ENCODE measurements around the gene CIBAR2. TPM values are rescaled to one million over a fixed set of nuclear protein-coding genes. Genes with fewer than 3 reads are reported as not detected.
A peak's percentile ranks its signal among the peaks of the same experiment; 100 is the strongest.

CIBAR2 gene
- total and polyA plus RNA-seq, 8 donors = 0.29 to 10.9 (median 5.9) TPM

DNA sequence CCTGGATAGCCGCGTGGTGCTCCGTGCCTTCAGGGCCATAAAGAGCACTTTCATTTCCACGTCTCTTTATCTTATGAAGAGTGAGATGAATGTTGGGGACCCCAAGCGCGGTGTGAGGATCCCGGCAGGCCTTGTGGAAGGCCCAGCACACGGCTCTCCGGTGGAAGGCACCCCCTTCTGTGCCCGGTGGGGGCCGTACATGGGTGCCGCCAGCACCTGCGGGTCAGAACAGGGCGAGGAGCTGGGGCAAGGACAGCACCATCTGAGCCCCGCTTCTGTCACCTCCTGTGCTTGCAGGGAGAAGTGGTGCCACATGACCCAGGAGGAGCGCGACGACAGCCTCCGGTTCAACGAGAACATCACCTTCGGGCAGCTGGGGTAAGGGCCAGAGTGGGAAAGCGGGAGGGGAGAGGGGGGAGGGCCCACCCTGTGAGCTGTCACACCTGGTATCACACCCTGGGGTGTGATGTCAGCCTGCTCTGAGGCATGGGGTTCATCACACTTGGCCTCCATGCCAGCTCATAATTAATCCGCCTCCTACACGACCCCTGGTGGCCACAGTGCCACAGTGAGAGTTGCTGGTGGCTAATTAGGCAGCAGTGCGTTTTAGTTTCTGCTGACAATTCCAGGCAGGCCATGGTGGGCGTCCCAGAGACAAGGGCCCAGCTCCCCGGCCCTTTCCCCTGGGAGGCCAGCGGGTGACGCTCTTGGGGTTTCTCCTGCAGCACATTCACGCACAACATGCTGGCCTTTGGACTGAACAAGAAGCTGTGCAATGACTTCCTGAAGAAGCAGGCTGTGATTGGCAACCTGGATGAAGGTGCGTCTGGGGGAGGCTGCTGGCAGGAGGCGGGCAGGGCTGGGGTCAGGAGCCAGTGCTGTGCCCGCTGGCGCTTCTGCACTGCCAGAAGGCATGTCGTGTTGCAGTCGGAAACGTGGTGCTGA lies 25.7 kb downstream of the CIBAR2 start:
- DNase-seq = peak in 3 of 4 donors; percentile 51 to 81 (median 60)
- H3K4me3 ChIP-seq = no peak overlapping the region
- TF ChIP-seq CTCF (IDR thresholded peaks at IDR 0.05) = peak; percentile 55 to 74
- no peak overlapping the region for H3K27ac ChIP-seq
- ATAC-seq = peak; percentile 54
- intact Hi-C loops (cut with DNase I) = no loop called here
- H3K36me3 ChIP-seq = peaks cover 0 to 60% of the 10 kb centered on the region in 2 donors
- peaks cover 0 to 6% of the 10 kb centered on the region in 2 donors for H3K27me3 ChIP-seq
- no peaks in the 10 kb centered on the region for H3K9me3 ChIP-seq
- H3K4me1 ChIP-seq = peaks cover 5 to 43% of the 10 kb centered on the region in 2 donors

GRCh38 chr16:85085721-85086120 lies 26.6 kb downstream of the CIBAR2 start:
- DNase-seq = peak in 1 of 4 donors; percentile 43
- peaks cover 5 to 35% of the 10 kb centered on the region in 2 donors for H3K4me1 ChIP-seq
- peaks cover 0 to 6% of the 10 kb centered on the region in 2 donors for H3K27me3 ChIP-seq
- TF ChIP-seq CTCF (IDR thresholded peaks at IDR 0.05) = no peak
- intact Hi-C loops (cut with DNase I) = no loop called here
- no peak overlapping the region for H3K4me3 ChIP-seq
- H3K36me3 ChIP-seq = peaks cover 0 to 69% of the 10 kb centered on the region in 2 donors
- no peak overlapping the region for H3K27ac ChIP-seq
- H3K9me3 ChIP-seq = no peaks in the 10 kb centered on the region
- ATAC-seq = no peak

- Histone ChIP-seq H3K4me3 (no peak overlapping the region), H3K9me3 (no peaks in the 10 kb centered on the region), H3K27ac (no peak overlapping the region), H3K36me3 (peaks cover 0 to 71% of the 10 kb centered on the region in 2 donors), H3K4me1 (peaks cover 5 to 28% of the 10 kb centered on the region in 2 donors), H3K27me3 (peaks cover 0 to 6% of the 10 kb centered on the region in 2 donors)
- ATAC-seq (no peak), DNase-seq (no peak)
- intact Hi-C loops (cut with DNase I) = no loop called here
- no peak for TF ChIP-seq CTCF (IDR thresholded peaks at IDR 0.05)
Observed at GRCh38 chr16:85084841-85085510, 27.3 kb downstream of the CIBAR2 start.

DNA sequence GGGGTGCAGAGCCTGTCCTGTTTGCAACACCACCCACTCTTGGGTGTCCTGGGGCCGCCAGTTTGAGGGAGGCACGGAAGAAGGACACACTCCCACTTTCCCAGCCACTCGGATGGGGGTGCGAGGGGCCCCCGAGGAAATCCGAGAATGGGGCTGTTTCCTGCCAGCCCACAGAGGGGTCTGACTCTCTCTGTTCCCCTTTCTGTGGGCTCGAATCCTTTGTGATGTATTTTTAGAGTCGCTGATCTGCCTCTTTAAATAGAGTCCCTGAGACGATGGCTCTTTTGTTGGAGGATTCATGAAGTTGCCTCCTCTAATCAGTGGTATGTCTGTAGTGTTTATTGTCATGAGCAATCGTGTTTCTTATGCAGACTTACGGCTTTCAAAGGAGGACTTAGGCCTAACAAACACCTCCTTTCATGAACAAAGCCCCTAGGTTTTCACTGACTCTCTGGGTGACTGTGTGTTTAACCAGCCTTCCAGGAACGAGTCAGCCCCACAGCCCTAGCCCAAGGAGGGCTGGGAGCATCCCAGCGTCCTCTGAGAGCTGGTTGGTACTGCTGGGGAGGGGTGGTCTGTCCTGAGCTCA lies 29.1 kb downstream of the CIBAR2 start:
- Histone ChIP-seq H3K4me3 (no peak overlapping the region), H3K9me3 (no peaks in the 10 kb centered on the region), H3K27ac (no peak overlapping the region), H3K36me3 (peaks cover 0 to 71% of the 10 kb centered on the region in 2 donors), H3K4me1 (peaks cover 0 to 21% of the 10 kb centered on the region in 2 donors), H3K27me3 (peaks cover 0 to 6% of the 10 kb centered on the region in 2 donors)
- no peak for TF ChIP-seq CTCF (IDR thresholded peaks at IDR 0.05)
- DNase-seq (no peak), ATAC-seq (no peak)
- intact Hi-C loops (cut with DNase I) = no loop called here
